GM19328 (cell line): ENCODE data around the gene PCDHB7.
"Not testable (repeated sequence)": the region's sequence is repeated elsewhere in the genome, so short reads cannot be mapped to it uniquely, and the experiment has no call there.

Experiments
- ATAC-seq: cut with Tn5 transposase; IDR thresholded peaks from one replicate; pipeline ENCODE4 v1.9.1; 2021; ENCODE audit warnings: mild to moderate bottlenecking, moderate library complexity; ENCODE audit not compliant: unreplicated experiment

PCDHB7 gene

DNA sequence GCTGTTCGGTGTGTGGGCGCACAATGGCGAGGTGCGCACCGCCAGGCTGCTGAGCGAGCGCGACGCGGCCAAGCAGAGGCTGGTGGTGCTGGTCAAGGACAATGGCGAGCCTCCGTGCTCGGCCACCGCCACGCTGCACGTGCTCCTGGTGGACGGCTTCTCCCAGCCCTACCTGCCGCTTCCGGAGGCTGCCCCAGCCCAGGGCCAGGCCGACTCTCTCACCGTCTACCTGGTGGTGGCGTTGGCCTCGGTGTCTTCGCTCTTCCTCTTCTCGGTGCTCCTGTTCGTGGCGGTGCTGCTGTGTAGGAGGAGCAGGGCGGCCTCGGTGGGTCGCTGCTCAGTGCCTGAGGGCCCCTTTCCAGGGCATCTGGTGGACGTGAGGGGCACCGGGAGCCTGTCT lies 7.4 kb downstream of the PCDHB7 start:
- ATAC-seq, result not testable (repeated sequence)

DNA sequence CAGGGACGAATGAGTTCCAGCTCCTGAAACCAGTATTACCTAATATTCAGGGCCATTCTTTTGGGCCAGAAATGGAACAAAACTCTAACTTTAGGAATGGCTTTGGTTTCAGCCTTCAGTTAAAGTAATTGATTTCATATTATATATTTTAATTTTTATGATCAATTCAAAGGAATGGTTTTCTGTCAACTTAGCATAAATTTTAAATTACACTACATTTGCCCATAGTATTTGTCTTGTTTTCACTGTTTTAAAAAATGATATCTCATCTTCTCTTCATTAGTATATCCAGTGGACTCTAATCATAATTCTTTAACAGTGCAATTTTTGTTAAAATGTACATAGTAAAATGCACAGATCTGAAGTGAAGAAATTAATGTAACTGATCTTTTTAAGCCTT lies 7.9 kb downstream of the PCDHB7 start:
- ATAC-seq, result no peak

DNA sequence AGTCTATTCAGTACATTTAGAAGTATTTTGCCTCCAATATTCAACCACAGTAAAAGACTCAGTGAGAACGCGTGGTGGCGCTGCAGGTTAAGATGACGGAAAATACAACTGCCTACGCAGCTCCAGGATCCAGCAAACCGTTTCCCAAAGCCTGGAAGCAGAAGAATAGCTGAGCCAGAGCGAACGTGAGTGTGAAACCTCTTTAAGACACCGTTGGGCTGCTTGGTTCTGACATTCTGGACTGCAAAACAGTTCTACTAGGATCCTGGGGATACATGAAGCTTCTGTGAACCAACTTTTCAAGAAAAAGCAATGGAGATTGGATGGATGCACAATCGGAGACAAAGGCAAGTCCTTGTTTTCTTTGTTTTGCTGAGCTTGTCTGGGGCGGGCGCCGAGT lies 9.8 kb downstream of the PCDHB7 start, which contains the start of gene PCDHB16:
Gene PCDHB16, plus strand, starts transcription at position 140 of the 400 bp plus-strand sequence. Its CDS starts 173 bp downstream, at position 313.
- no peak for ATAC-seq

DNA sequence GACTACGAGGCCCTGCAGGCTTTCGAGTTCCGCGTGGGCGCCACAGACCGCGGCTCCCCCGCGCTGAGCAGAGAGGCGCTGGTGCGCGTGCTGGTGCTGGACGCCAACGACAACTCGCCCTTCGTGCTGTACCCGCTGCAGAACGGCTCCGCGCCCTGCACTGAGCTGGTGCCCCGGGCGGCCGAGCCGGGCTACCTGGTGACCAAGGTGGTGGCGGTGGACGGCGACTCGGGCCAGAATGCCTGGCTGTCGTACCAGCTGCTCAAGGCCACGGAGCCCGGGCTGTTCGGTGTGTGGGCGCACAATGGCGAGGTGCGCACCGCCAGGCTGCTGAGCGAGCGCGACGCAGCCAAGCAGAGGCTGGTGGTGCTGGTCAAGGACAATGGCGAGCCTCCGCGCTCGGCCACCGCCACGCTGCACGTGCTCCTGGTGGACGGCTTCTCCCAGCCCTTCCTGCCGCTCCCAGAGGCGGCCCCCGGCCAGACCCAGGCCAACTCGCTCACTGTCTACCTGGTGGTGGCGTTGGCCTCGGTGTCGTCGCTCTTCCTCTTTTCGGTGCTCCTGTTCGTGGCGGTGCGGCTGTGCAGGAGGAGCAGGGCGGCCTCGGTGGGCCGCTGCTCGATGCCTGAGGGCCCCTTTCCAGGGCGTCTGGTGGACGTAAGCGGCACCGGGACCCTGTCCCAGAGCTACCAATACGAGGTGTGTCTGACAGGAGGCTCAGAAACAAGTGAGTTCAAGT lies 11.8 kb downstream of the PCDHB7 start:
- ATAC-seq, result not testable (repeated sequence)

DNA sequence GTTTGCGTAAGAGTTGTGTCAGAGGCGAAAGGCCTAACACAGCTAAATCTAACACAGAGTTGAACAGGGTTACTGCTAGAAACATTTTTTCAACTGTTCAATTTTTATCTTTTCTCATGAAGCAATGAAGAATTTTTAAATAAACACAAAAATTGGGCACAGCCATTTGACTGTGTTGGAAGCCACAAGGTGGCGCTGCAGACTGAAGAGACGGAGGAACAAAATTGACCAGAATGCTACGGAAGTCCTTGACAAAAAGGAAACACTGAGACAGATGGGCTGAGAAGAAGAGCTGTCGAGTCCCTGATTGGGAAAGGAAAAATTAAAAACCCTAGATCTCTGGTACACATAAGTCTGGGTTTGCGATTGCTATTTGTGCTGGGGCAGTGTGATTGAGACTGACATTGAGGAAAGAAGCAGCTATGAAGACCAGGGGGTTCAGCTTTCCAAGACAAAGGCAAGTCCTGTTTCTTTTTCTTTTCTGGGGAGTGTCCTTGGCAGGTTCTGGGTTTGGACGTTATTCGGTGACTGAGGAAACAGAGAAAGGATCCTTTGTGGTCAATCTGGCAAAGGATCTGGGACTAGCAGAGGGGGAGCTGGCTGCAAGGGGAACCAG lies 14.6 kb downstream of the PCDHB7 start, which contains the start of gene PCDHB9:
Gene PCDHB9, plus strand, starts transcription at position 265 of the 616 bp plus-strand sequence. Its CDS starts 158 bp downstream, at position 423.
- no peak for ATAC-seq

DNA sequence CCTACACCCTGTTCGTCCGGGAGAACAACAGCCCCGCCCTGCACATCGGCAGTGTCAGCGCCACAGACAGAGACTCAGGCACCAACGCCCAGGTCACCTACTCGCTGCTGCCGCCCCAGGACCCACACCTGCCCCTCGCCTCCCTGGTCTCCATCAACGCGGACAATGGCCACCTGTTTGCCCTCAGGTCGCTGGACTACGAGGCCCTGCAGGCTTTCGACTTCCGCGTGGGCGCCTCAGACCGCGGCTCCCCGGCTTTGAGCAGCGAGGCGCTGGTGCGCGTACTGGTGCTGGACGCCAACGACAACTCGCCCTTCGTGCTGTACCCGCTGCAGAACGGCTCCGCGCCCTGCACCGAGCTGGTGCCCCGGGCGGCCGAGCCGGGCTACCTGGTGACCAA lies 16.2 kb downstream of the PCDHB7 start:
- ATAC-seq, result not testable (repeated sequence)

DNA sequence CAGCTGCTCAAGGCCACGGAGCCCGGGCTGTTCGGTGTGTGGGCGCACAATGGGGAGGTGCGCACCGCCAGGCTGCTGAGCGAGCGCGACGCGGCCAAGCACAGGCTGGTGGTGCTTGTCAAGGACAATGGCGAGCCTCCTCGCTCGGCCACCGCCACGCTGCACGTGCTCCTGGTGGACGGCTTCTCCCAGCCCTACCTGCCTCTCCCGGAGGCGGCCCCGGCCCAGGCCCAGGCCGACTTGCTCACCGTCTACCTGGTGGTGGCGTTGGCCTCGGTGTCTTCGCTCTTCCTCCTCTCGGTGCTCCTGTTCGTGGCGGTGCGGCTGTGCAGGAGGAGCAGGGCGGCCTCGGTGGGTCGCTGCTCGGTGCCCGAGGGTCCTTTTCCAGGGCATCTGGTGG lies 16.7 kb downstream of the PCDHB7 start:
- ATAC-seq, result not testable (repeated sequence)

DNA sequence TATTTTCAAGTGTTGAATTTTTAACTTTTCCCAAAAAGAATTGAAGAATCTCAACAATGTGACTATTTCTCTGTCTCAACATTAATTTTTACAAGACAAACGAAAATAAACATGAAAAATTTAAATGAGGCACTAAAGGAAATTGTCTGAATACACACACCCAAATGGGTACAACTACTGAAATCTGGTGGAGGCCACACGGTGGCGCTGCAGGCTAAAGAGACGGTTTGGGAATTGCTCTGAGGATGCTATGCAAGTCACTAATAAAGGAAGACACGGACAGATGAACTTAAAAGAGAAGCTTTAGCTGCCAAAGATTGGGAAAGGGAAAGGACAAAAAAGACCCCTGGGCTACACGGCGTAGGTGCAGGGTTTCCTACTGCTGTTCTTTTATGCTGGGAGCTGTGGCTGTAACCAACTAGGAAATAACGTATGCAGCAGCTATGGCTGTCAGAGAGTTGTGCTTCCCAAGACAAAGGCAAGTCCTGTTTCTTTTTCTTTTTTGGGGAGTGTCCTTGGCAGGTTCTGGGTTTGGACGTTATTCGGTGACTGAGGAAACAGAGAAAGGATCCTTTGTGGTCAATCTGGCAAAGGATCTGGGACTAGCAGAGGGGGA lies 19.8 kb downstream of the PCDHB7 start, which contains the start of gene PCDHB10:
Gene PCDHB10, plus strand, starts transcription at position 244 of the 616 bp plus-strand sequence. Its CDS starts 200 bp downstream, at position 444.
- no peak for ATAC-seq

DNA sequence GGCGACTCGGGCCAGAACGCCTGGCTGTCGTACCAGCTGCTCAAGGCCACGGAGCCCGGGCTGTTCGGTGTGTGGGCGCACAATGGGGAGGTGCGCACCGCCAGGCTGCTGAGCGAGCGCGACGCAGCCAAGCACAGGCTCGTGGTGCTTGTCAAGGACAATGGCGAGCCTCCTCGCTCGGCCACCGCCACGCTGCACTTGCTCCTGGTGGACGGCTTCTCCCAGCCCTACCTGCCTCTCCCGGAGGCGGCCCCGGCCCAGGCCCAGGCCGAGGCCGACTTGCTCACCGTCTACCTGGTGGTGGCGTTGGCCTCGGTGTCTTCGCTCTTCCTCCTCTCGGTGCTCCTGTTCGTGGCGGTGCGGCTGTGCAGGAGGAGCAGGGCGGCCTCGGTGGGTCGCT lies 21.9 kb downstream of the PCDHB7 start:
- not testable (repeated sequence) for ATAC-seq

DNA sequence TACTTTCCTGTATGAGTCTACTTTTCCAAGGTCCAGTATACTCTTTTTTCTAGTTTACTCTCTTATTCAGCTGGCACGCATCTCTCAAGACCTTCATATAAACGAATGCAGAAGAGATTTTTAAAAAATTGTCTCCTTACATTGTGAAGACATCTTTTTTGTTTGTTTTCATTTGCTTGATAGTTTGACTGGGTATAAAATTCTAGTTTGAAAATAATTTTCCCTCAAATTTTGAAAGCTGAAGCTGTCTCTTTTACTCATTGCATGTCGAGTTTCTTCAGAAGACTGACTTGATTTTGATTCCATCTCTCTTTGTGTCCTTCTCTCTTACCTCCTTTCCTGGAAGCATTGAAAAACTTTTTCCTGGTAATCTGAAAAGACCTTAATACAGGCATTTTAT lies 23.9 kb downstream of the PCDHB7 start:
- ATAC-seq, result no peak

DNA sequence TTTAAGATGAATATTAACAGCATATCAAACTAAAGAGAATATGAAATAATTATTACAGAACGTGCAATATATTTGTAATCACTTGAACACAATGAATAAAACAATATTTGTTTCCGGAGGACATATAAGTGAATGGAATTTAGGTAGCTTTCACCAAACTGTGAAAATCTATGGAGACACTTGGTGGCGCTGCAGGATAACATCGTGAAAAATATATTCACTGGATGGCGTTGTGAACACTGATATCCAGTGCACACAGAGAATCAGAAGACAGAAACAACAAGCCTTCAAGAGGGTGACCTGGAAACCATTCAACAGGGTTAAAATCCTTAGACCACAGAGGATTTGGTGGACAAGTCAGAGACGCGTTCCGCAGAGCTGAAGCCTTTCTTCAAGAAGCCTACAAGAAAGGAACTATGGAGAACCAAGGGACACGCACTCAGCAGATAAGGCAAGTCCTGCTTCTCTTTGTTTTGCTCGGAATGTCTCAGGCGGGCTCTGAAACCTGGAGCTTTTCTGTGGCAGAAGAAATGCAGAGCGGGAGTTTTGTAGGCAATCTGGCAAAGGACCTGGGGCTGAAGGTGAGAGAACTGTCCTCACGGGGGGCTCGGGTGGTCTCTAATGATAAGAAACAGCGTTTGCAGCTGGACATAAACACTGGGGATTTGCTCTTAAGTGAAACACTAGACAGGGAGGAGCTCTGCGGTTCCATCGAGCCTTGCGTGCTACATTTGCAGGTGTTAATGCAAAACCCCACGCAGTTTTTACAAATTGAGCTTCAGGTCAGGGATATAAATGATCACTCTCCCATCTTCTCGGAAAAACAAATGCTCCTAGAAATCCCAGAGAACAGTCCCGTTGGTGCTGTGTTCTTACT lies 27.2 kb downstream of the PCDHB7 start, which contains the start of gene PCDHB11:
Gene PCDHB11, plus strand, starts transcription at position 269 of the 877 bp plus-strand sequence. Its CDS starts 148 bp downstream, at position 417.
- no peak for ATAC-seq

DNA sequence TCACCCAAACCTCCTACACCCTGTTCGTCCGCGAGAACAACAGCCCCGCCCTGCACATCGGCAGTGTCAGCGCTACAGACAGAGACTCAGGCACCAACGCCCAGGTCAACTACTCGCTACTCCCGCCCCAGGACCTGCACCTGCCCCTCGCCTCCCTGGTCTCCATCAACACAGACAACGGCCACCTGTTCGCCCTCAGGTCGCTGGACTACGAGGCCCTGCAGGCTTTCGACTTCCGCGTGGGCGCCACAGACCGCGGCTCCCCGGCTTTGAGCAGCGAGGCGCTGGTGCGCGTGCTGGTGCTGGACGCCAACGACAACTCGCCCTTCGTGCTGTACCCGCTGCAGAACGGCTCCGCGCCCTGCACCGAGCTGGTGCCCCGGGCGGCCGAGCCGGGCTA lies 28.7 kb downstream of the PCDHB7 start:
- not testable (repeated sequence) for ATAC-seq

DNA sequence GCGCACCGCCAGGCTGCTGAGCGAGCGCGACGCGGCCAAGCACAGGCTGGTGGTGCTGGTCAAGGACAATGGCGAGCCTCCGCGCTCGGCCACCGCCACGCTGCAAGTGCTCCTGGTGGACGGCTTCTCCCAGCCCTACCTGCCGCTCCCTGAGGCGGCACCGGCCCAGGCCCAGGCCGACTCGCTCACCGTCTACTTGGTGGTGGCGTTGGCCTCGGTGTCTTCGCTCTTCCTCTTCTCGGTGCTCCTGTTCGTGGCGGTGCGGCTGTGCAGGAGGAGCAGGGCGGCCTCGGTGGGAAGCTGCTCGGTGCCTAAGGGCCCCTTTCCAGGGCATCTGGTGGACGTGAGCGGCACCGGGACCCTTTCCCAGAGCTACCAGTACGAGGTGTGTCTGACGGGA lies 29.2 kb downstream of the PCDHB7 start:
- not testable (repeated sequence) for ATAC-seq

DNA sequence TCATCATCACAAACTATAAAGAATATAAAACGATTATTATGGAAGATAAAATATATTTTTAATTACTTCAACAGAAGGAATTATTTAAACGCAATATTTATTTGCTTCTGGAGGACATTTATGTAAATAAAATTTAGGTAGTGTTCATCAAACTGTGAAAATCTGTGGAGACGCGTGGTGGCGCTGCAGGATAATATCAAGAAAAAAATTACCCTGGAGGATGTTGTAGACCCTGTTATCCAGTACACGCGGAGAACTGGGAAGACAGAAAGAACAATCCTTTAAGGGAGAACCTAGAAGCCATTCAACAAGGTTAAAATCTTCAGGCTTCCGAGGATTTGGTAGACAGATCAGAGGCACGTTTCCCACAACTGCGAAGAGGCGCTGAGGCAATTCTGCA lies 36.0 kb downstream of the PCDHB7 start, which contains the start of gene PCDHB12:
Gene PCDHB12, plus strand, starts transcription at position 242 of the 400 bp plus-strand sequence. CDS start 189 bp downstream, outside the sequence.
- ATAC-seq, result no peak

DNA sequence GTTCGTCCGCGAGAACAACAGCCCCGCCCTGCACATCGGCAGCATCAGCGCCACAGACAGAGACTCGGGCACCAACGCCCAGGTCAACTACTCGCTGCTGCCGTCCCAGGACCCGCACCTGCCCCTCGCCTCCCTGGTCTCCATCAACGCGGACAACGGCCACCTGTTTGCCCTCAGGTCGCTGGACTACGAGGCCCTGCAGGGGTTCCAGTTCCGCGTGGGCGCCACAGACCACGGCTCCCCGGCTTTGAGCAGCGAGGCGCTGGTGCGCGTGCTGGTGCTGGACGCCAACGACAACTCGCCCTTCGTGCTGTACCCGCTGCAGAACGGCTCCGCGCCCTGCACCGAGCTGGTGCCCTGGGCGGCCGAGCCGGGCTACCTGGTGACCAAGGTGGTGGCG lies 37.8 kb downstream of the PCDHB7 start:
- ATAC-seq, result not testable (repeated sequence)

DNA sequence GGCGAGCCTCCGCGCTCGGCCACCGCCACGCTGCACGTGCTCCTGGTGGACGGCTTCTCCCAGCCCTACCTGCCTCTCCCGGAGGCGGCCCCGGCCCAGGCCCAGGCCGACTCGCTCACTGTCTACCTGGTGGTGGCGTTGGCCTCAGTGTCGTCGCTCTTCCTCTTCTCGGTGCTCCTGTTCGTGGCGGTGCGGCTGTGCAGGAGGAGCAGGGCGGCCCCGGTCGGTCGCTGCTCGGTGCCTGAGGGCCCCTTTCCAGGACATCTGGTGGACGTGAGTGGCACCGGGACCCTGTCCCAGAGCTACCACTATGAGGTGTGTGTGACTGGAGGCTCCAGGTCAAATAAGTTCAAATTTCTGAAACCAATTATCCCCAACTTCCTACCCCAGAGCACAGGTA lies 38.4 kb downstream of the PCDHB7 start:
- not testable (repeated sequence) for ATAC-seq

DNA sequence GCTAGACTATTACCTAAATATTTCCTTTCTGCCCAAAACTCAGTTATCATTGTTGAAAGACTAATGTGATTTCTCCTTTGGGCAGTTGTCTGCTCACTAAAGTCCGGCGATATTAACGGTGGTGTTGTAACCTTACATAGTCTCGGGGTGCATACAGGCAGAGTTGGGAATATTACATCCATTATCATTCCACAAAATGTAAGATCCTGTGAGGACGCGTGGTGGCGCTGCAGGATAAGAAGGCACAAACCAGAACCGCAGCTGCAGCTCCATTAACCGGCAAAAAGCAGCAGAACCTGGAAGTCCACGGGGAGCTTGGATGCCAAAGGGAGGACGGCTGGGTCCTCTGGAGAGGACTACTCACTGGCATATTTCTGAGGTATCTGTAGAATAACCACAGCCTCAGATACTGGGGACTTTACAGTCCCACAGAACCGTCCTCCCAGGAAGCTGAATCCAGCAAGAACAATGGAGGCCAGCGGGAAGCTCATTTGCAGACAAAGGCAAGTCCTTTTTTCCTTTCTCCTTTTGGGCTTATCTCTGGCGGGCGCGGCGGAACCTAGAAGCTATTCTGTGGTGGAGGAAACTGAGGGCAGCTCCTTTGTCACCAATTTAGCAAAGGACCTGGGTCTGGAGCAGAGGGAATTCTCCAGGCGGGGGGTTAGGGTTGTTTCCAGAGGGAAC lies 41.4 kb downstream of the PCDHB7 start, which contains the start of gene PCDHB13:
Gene PCDHB13, plus strand, starts transcription at position 264 of the 684 bp plus-strand sequence. Its CDS starts 205 bp downstream, at position 469.
- not testable (repeated sequence) for ATAC-seq

DNA sequence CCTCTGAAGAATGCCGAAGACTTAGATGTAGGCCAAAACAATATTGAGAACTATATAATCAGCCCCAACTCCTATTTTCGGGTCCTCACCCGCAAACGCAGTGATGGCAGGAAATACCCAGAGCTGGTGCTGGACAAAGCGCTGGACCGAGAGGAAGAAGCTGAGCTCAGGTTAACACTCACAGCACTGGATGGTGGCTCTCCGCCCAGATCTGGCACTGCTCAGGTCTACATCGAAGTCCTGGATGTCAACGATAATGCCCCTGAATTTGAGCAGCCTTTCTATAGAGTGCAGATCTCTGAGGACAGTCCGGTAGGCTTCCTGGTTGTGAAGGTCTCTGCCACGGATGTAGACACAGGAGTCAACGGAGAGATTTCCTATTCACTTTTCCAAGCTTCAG lies 42.1 kb downstream of the PCDHB7 start:
- not testable (repeated sequence) for ATAC-seq

DNA sequence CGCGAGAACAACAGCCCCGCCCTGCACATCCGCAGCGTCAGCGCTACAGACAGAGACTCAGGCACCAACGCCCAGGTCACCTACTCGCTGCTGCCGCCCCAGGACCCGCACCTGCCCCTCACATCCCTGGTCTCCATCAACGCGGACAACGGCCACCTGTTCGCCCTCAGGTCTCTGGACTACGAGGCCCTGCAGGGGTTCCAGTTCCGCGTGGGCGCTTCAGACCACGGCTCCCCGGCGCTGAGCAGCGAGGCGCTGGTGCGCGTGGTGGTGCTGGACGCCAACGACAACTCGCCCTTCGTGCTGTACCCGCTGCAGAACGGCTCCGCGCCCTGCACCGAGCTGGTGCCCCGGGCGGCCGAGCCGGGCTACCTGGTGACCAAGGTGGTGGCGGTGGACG lies 43.1 kb downstream of the PCDHB7 start:
- not testable (repeated sequence) for ATAC-seq

DNA sequence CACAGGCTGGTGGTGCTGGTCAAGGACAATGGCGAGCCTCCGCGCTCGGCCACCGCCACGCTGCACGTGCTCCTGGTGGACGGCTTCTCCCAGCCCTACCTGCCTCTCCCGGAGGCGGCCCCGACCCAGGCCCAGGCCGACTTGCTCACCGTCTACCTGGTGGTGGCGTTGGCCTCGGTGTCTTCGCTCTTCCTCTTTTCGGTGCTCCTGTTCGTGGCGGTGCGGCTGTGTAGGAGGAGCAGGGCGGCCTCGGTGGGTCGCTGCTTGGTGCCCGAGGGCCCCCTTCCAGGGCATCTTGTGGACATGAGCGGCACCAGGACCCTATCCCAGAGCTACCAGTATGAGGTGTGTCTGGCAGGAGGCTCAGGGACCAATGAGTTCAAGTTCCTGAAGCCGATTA lies 43.6 kb downstream of the PCDHB7 start:
- not testable (repeated sequence) for ATAC-seq
